ENCODE measurements around the gene PRIM2. TPM values are rescaled to one million over a fixed set of nuclear protein-coding genes. Genes with fewer than 3 reads are reported as not detected.
"Not testable (repeated sequence)": the region's sequence is repeated elsewhere in the genome, so short reads cannot be mapped to it uniquely, and the experiment has no call there.

The PRIM2 gene
- total RNA-seq, 1 donor from 2014 or later: 9.6 TPM

GRCh38 chr6:57631773-57632172, 314.3 kb downstream of the PRIM2 start:
- intact Hi-C loops (cut with DNase I); ATAC-seq; DNase-seq (ENCODE audit: low spot score): not testable (repeated sequence)

DNA sequence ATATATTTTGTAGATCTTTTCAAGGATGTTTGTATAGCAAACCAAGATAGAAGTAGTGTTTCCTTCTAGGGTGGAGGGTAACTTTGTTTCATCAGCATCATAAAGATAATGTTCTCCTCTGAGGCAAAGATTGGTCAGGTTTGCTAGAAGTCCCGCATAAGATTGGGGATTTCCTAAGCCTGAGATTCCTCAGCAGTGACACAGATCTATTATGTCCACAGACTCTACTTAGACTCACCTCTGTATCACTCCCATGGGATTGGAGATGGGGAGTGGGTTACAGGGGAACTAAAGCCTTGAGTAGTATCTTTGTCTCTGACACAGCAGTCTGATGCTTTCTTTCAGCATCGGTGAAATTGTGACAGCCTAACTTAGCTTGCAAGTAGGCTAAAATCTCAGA, 341.1 kb downstream of the PRIM2 start:
- DNase-seq (ENCODE audit: low spot score); intact Hi-C loops (cut with DNase I); ATAC-seq: not testable (repeated sequence)

- ATAC-seq; intact Hi-C loops (cut with DNase I); DNase-seq (ENCODE audit: low spot score): not testable (repeated sequence)
Measured at GRCh38 chr6:57659794-57660193, 342.4 kb downstream of the PRIM2 start.

DNA sequence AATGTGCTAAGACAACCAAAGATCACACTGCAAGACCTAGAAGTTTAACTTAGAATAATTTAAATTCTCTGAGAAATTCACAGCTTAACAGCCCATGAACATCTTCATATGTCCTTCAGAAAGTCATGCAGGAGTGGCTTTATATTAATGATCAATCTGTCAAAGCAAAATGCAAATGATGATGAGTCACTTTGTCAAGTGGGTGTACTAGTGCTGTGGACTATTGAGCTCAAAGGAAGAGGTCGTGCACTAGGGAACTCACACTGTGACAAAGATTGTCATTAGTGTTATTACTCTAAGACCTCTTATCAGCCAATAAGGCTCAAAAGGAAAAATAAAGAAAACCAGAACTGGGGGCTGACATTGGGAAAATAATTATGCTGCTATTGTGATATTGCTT, 343.5 kb downstream of the PRIM2 start:
- DNase-seq (ENCODE audit: low spot score); ATAC-seq; intact Hi-C loops (cut with DNase I): not testable (repeated sequence)

DNA sequence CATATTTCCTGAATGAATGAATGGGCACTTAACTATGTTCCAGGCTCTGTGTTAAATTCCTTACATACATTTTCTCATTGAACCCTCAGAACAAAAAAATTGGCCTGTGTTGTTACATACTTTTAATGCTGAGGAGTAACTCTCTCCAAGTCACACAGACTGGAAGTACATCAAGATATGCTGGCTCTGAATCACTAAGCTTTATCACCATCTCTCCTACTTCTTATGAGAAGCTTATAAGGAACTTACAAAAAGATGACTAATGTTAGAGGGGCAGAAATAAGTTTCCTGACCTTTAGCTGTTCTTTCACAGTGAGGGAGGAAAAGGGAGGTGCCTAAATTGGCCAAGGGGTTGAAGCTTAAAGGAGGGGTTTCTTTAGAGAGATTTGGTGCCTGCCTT, 350.7 kb downstream of the PRIM2 start:
- DNase-seq (ENCODE audit: low spot score); ATAC-seq; intact Hi-C loops (cut with DNase I): not testable (repeated sequence)

- intact Hi-C loops (cut with DNase I); ATAC-seq: not testable (repeated sequence)
Measured at GRCh38 chr6:57671237-57671636, 353.8 kb downstream of the PRIM2 start.

GRCh38 chr6:57671937-57672627, 354.7 kb downstream of the PRIM2 start:
- DNase-seq (ENCODE audit: low spot score); ATAC-seq; intact Hi-C loops (cut with DNase I): not testable (repeated sequence)

More at GRCh38 chr6:57671237-57671636, 353.8 kb downstream of the PRIM2 start:
- not testable (repeated sequence) for DNase-seq (ENCODE audit: low spot score)

- ATAC-seq; DNase-seq (ENCODE audit: low spot score); intact Hi-C loops (cut with DNase I): not testable (repeated sequence)
Measured at GRCh38 chr6:57673281-57673680, 355.9 kb downstream of the PRIM2 start.

- ATAC-seq; intact Hi-C loops (cut with DNase I); DNase-seq (ENCODE audit: low spot score): not testable (repeated sequence)
Measured at GRCh38 chr6:57675386-57675785, 358.0 kb downstream of the PRIM2 start.

- DNase-seq (ENCODE audit: low spot score); ATAC-seq; intact Hi-C loops (cut with DNase I): not testable (repeated sequence)
Measured at GRCh38 chr6:57696382-57696781, 379.0 kb downstream of the PRIM2 start.

Small RNAs within 50 kb of the gene (microRNA-seq; reads per million reads assigned to microRNA genes)
- not detected for gene MIR548U

Other genes starting within 250 kb of the PRIM2 start
- gene ZNF451, start 227.4 kb upstream of the PRIM2 start, total RNA-seq: 68.1 TPM
- 6.1 TPM for gene BAG2, start 145.3 kb upstream of the PRIM2 start, total RNA-seq
- gene RAB23, start 95.3 kb upstream of the PRIM2 start, total RNA-seq: 28.4 TPM

Data from sciatic nerve (tissue), 2 donors.